ENCODE data around the gene PARM1. TPM values are rescaled to one million over a fixed set of nuclear protein-coding genes. Genes with fewer than 3 reads are reported as not detected.

The PARM1 gene
- total and polyA plus RNA-seq, 9 of the 15 experiments (the other 6 are each of a cell fraction or from before 2014, with no cell fraction given), result 0.07 TPM; not detected in 8

GRCh38 chr4:74896595-74896994 lies 36.3 kb upstream of the PARM1 start:
- Histone ChIP-seq H3K36me3 (ENCODE audit: control insufficient read depth, insufficient read depth, low read length) (no peaks in the 10 kb centered on the region), H3K4me3 (no peak overlapping the region), H3K4me1 (replicated peaks in 1 of 2; ENCODE audit: control insufficient read depth in 2 of 2, insufficient read depth in 2 of 2, low read length in 2 of 2) (no peaks in the 10 kb centered on the region), H3K27ac (ENCODE audit: extremely low read depth, low read depth, low read length) (no peak overlapping the region), H3K9me1 (ENCODE audit: control insufficient read depth, insufficient read depth, low read length) (no peaks in the 10 kb centered on the region), H3K27me3 (ENCODE audit: control insufficient read depth in 2 of 2, insufficient read depth in 2 of 2, low read length in 2 of 2) (no peaks in the 10 kb centered on the region; a peak in 1 of 5 replicates), H3K9me3 (replicated peaks; ENCODE audit: control insufficient read depth, insufficient read depth, low read depth, low read length) (no peaks in the 10 kb centered on the region), H3K79me2 (ENCODE audit: control insufficient read depth, insufficient read depth, low read length) (no peaks in the 10 kb centered on the region), H2AFZ (ENCODE audit: low read depth, low read length) (no peak overlapping the region), H3K9ac (ENCODE audit: insufficient read depth in 1 of 2, low read depth in 2 of 2, low read length in 2 of 2) (no peak overlapping the region), H3K4me2 (ENCODE audit: insufficient read depth, low read length) (no peak overlapping the region), H4K20me1 (replicated peaks; ENCODE audit: control insufficient read depth, insufficient read depth, low read length) (no peaks in the 10 kb centered on the region)
- BruUV-seq (replicated peaks), result no TSS peak
- in situ Hi-C loops (cut with MboI), result no loop called here
- no peak for FAIRE-seq
- DNase-seq (ENCODE audit: extremely low read depth in 1 of 4, low spot score in 3 of 4), result no peak
- 2% methylated on average over 3 of the region's 3 CpGs for WGBS (ENCODE audit: insufficient coverage, low coverage, missing lambda C conversion rate)
- TF ChIP-seq MTF1 (CRISPR knock-in tag; IDR thresholded peaks at IDR 0.05; ENCODE audit: borderline replicate concordance), result no peak
- ChIA-PET CTCF (ENCODE audit: low intra/inter-chr PET ratio) (no interaction called here), POLR2A (no interaction called here)
- intact Hi-C loops (cut with micrococcal nuclease), result no loop called here
- no peak for ATAC-seq

GRCh38 chr4:74897386-74897785 lies 35.5 kb upstream of the PARM1 start:
- CTCF ChIA-PET (ENCODE audit: low intra/inter-chr PET ratio), result no interaction called here
- POLR2A ChIA-PET, result no interaction called here
- Histone ChIP-seq H4K20me1 (replicated peaks; ENCODE audit: control insufficient read depth, insufficient read depth, low read length) (no peaks in the 10 kb centered on the region), H3K27me3 (ENCODE audit: control insufficient read depth in 2 of 2, insufficient read depth in 2 of 2, low read length in 2 of 2) (no peaks in the 10 kb centered on the region; a peak in 1 of 5 replicates), H3K27ac (ENCODE audit: extremely low read depth, low read depth, low read length) (no peak overlapping the region), H3K9me1 (ENCODE audit: control insufficient read depth, insufficient read depth, low read length) (no peaks in the 10 kb centered on the region), H3K36me3 (ENCODE audit: control insufficient read depth, insufficient read depth, low read length) (no peaks in the 10 kb centered on the region), H3K4me3 (no peak overlapping the region), H2AFZ (ENCODE audit: low read depth, low read length) (no peak overlapping the region), H3K4me2 (ENCODE audit: insufficient read depth, low read length) (no peak overlapping the region), H3K9ac (ENCODE audit: insufficient read depth in 1 of 2, low read depth in 2 of 2, low read length in 2 of 2) (no peak overlapping the region), H3K9me3 (replicated peaks; ENCODE audit: control insufficient read depth, insufficient read depth, low read depth, low read length) (no peaks in the 10 kb centered on the region), H3K79me2 (ENCODE audit: control insufficient read depth, insufficient read depth, low read length) (no peaks in the 10 kb centered on the region), H3K4me1 (replicated peaks in 1 of 2; ENCODE audit: control insufficient read depth in 2 of 2, insufficient read depth in 2 of 2, low read length in 2 of 2) (no peaks in the 10 kb centered on the region)
- intact Hi-C loops (cut with micrococcal nuclease) (no loop called here), in situ Hi-C loops (cut with MboI) (no loop called here)
- 3% methylated on average over 2 of the region's 2 CpGs for WGBS (ENCODE audit: insufficient coverage, low coverage, missing lambda C conversion rate)
- ATAC-seq (no peak), DNase-seq (ENCODE audit: extremely low read depth in 1 of 4, low spot score in 3 of 4) (no peak), FAIRE-seq (no peak)
- BruUV-seq (replicated peaks), result no TSS peak
- TF ChIP-seq MGA (IDR thresholded peaks at IDR 0.05) (no peak), TFAM (CRISPR knock-in tag; conservative IDR thresholded peaks at IDR 0.05) (no peak), HDAC2 (IDR thresholded peaks at IDR 0.05) (no peak)
